K562 (cell line): ENCODE results near the gene BCL6B. TPM values are rescaled to one million over a fixed set of nuclear protein-coding genes. Genes with fewer than 3 reads are reported as not detected.

Experiments used
- CCNT2 ChIP-seq: IDR thresholded peaks from 2 replicates; pipeline ENCODE4 v1.6.1; 2011; ENCODE audit warnings: borderline replicate concordance, low read depth, mild to moderate bottlenecking, moderate library complexity, mixed read lengths, low read length; ENCODE audit not compliant: insufficient read length; ENCODE audit errors: extremely low read depth
- CGGBP1 ChIP-seq: fragments of 250-450 bp; sonication (Bioruptor Pico); IDR thresholded peaks from 2 replicates; pipeline ENCODE4 v1.9.0; 2021; ENCODE audit warnings: mild to moderate bottlenecking
- CHD1 ChIP-seq: fragments of 200-600 bp; sonication (generic); IDR thresholded peaks from one replicate; pipeline ENCODE4 v1.6.1; 2012; ENCODE audit warnings: mild to moderate bottlenecking, moderate library complexity, low read length, inconsistent platforms
- CREBBP ChIP-seq: IDR thresholded peaks from one replicate; pipeline ENCODE4 v1.6.1; 2012; ENCODE audit warnings: low read depth, mild to moderate bottlenecking, control low read depth, inconsistent platforms, low read length
- DACH1 ChIP-seq: fragments of 450-650 bp; IDR thresholded peaks from 2 replicates; pipeline ENCODE4 v1.6.1; 2018; ENCODE audit not compliant: partially characterized antibody
- ETS2 ChIP-seq: IDR thresholded peaks from 2 replicates; pipeline ENCODE4 v1.6.1; 2016; ENCODE audit warnings: borderline replicate concordance, missing genetic modification characterization, mild to moderate bottlenecking, moderate library complexity, missing compliant biosample characterization; ENCODE audit not compliant: poor library complexity, severe bottlenecking
- EWSR1 ChIP-seq: fragments of 450-650 bp; IDR thresholded peaks from 2 replicates; pipeline ENCODE4 v1.6.1; 2018; ENCODE audit warnings: borderline replicate concordance, mild to moderate bottlenecking, low read depth, moderate library complexity; ENCODE audit not compliant: partially characterized antibody
- HMBOX1 ChIP-seq: sonication (generic); IDR thresholded peaks from 2 replicates; pipeline ENCODE4 v1.6.1; 2016
- IFI16 ChIP-seq: fragments of 250-450 bp; sonication (Bioruptor Pico); IDR thresholded peaks from 2 replicates; pipeline ENCODE4 v2.1.2; 2022; ENCODE audit warnings: mild to moderate bottlenecking, inconsistent platforms
- LCOR ChIP-seq: sonication (generic); formaldehyde crosslinking; IDR thresholded peaks from 2 replicates; pipeline ENCODE4 v1.8.0; 2022; ENCODE audit warnings: mild to moderate bottlenecking, missing genetic modification reagents
- NRF1 ChIP-seq, 2 experiments: fragments of 450-650 bp; IDR thresholded peaks in 1 of 2; conservative IDR thresholded peaks in 1 of 2; 2 replicates each; pipeline ENCODE4 v1.6.1; 2014; ENCODE audit warnings: mild to moderate bottlenecking in 2 of 2
- NUFIP1 ChIP-seq: fragments of 450-650 bp; IDR thresholded peaks from 2 replicates; pipeline ENCODE4 v1.6.1; 2018; ENCODE audit not compliant: partially characterized antibody
- SMARCA5 ChIP-seq: fragments of 450-650 bp; IDR thresholded peaks from 2 replicates; pipeline ENCODE4 v1.6.1; 2016
- SP2 ChIP-seq: IDR thresholded peaks from 2 replicates; pipeline ENCODE4 v1.6.1; 2011; ENCODE audit warnings: mild to moderate bottlenecking, low read depth, low read length, moderate library complexity; ENCODE audit not compliant: poor library complexity, severe bottlenecking; ENCODE audit errors: extremely low read depth
- TSHZ1 ChIP-seq: fragments of 250-450 bp; sonication (Bioruptor Pico); IDR thresholded peaks from 2 replicates; pipeline ENCODE4 v1.4.0; 2020; ENCODE audit warnings: mild to moderate bottlenecking, moderate library complexity
- ZEB2 ChIP-seq: fragments of 450-650 bp; IDR thresholded peaks from 2 replicates; pipeline ENCODE4 v1.6.1; 2016
- ZNF280A ChIP-seq: fragments of 450-650 bp; IDR thresholded peaks from 2 replicates; pipeline ENCODE4 v1.6.1; 2018; ENCODE audit warnings: mild to moderate bottlenecking, low read depth; ENCODE audit not compliant: partially characterized antibody
- ZNF444 ChIP-seq: fragments of 250-450 bp; sonication (Bioruptor Pico); IDR thresholded peaks from 2 replicates; pipeline ENCODE4 v1.4.0; 2020; ENCODE audit warnings: mild to moderate bottlenecking, moderate library complexity
- ZNF57 ChIP-seq: fragments of 450-650 bp; formaldehyde crosslinking; IDR thresholded peaks from 2 replicates; pipeline ENCODE4 v1.4.0; 2020; ENCODE audit warnings: mild to moderate bottlenecking, moderate library complexity
- ZNF778 ChIP-seq: fragments of 450-650 bp; formaldehyde crosslinking; IDR thresholded peaks from 2 replicates; pipeline ENCODE4 v1.4.0; 2020; ENCODE audit warnings: mild to moderate bottlenecking, moderate library complexity
- ZNF785 ChIP-seq: fragments of 250-450 bp; sonication (Bioruptor Pico); IDR thresholded peaks from 2 replicates; pipeline ENCODE4 v1.4.0; 2020; ENCODE audit warnings: mild to moderate bottlenecking
- polyA plus RNA-seq, 8 experiments: library from polyadenylated mRNA; depleted of rRNA in 4 of 8; stranded (reverse) in 5 of 8; unstranded in 3 of 8; fragments of >200 nt; fragmentation: Nextera tagmentation in 2 of 8; fragmentation: Illumina TruSeq in 1 of 8; extraction: Ambion mirVana in 2 of 8; extraction: Trizol in 1 of 8; gene quantifications; 2 replicates each; pipeline versions ENCODE4 v1.2.1 to v1.2.3, GENCODE V29; 2011 to 2014; ENCODE audit warnings: inconsistent platforms in 1 of 8, missing spikeins in 1 of 8
- total RNA-seq, 7 experiments: library from RNA; depleted of rRNA in 6 of 7; stranded (reverse); fragments of >200 nt in 6 of 7; fragmentation: Illumina TruSeq in 2 of 7; extraction: Trizol in 2 of 7; gene quantifications; 2 replicates each; pipeline versions ENCODE4 v1.2.1 to v1.2.3, GENCODE V29; 2011 to 2021; ENCODE audit warnings: low replicate concordance in 1 of 7

BCL6B gene
- total and polyA plus RNA-seq, 9 of the 15 experiments (the other 6 are each of a cell fraction or from before 2014, with no cell fraction given), result 0.89 to 5.0 (median 3.6) TPM

- TF ChIP-seq TSHZ1 (CRISPR knock-in tag) (no peak), ZNF444 (CRISPR knock-in tag) (no peak), HMBOX1 (no peak), ZNF785 (CRISPR knock-in tag) (no peak), ZNF280A (no peak), EWSR1 (no peak), DACH1 (no peak), IFI16 (CRISPR knock-in tag) (no peak), LCOR (CRISPR knock-in tag) (no peak), SP2 (peak; percentile 43), SMARCA5 (no peak), ETS2 (tag) (no peak), NRF1 (conservative IDR thresholded peaks at IDR 0.05 in 1 of 2, IDR thresholded peaks at IDR 0.05 in 1 of 2) (peak; percentile 86 to 89), CREBBP (no peak), ZNF57 (CRISPR knock-in tag) (no peak), CCNT2 (peak; percentile 58), CHD1 (no peak), NUFIP1 (no peak), ZEB2 (no peak), ZNF778 (CRISPR knock-in tag) (no peak), CGGBP1 (no peak)
These were observed 8.4 kb upstream of the BCL6B start (continued) for GRCh38 chr17:7014261-7014994.
